Heart left ventricle (tissue), 13 donors: ENCODE measurements around the gene ARID3B.

Experiments used
- CTCF ChIP-seq, 12 donors: fragments of 200-600 bp; sonication (generic) in 4 of 12; IDR thresholded peaks; one replicate each; pipeline versions ENCODE4 v1.5.0 to v1.8.0; 2018 to 2022; ENCODE audit warnings: antibody characterized with exemption in 12 of 12, mild to moderate bottlenecking in 5 of 12
- POLR2A ChIP-seq, 2 donors: fragments of 450-650 bp; IDR thresholded peaks; one replicate each; pipeline ENCODE4 v1.6.1; 2017; ENCODE audit warnings: antibody characterized with exemption in 2 of 2, mild to moderate bottlenecking in 2 of 2, moderate library complexity in 2 of 2
- donor health status: ischemic (EF 13 %, LVEDD 7.1; RV severe dilation, severe dysfunction).
- donor health status: DM: no; HTN: yes; CAD: no.
- donor health status: DM: no; HTN: no; CAD: no.
- donor health status: ischemic (EF 25% LVEDD 6.9; RV normal size, moderate dysfunction).
- donor health status: ischemic (EF 25% LVEDD 5.7; RV mildly dilated, moderate dysfunction).
- donor health status: ischemic (EF 35%, LVEDD 5.7; RV mildly dilated, moderate dysfunction).
- donor health status: nonischemic (EF 11% LVEDD 7.7; RV severe dilation, severe dysfunction).
- donor health status: DM: yes; HTN: yes; CAD: no.
- donor health status: PGD.
- donor health status: ischemic (EF 29% LVEDD 5.4; RV normal size, mild dysfunction).
- donor health status: nonischemic (EF 23%, LVEDD 6.1; RV moderate dilation, normal function).

DNA sequence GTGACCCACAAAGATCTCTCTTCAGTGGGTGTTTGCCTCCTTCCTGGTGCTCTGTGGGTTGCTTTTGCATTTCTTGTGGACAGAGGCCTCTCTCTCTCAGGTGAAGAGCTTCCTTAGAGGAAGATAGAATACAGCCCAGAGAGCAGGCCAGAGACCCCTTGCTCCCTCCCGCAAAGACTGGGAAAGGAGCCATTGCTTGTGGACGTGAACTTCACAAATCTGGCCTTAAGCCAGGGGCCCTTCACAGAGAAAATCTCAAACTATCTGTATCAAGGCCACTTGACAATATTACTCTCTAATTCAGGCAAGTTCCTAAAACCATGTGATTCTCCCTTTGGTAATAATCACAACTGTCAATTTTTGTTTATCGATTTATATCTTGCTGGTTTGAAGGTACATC, 44.2 kb downstream of the ARID3B start:
- TF ChIP-seq CTCF (IDR thresholded peaks at IDR 0.05) (no peak), POLR2A (IDR thresholded peaks at IDR 0.05) (no peak)
